AG09319 (cell line): ENCODE data around the gene CDKN2A.

Experiments used
- DNase-seq: peaks from one replicate; pipeline ENCODE4 v3.0.0-alpha.2; 2010; ENCODE audit warnings: low read depth; ENCODE audit errors: extremely low read depth
- TF ChIP-seq, protein P1 (sequence below): IDR thresholded peaks from 2 replicates; pipeline ENCODE4 v1.5.1; 2011; ENCODE audit warnings: low read depth, mild to moderate bottlenecking, inconsistent platforms, low read length, moderate library complexity

The CDKN2A gene

DNA sequence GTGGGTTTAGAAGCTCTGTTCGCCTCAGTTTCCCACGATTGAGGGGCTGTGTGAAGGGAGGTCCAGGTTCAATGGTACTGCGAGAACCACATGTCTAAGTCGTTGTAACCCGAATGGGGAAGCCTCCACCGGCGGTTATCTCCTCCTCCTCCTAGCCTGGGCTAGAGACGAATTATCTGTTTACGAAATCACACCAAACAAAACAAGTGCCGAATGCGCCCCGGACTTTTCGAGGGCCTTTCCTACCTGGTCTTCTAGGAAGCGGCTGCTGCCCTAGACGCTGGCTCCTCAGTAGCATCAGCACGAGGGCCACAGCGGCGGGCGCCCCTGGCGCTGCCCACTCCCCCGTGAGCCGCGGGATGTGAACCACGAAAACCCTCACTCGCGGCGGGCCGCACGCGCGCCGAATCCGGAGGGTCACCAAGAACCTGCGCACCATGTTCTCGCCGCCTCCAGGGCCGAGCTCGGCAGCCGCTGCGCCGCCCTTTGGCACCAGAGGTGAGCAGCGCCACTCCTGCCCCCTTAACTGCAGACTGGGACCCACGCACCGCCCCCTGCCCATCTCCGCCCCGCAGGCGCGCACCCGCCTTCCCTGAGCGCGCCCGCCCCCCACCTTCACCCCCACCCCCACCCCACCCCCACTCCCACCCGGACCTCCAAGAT lies at the start of gene CDKN2A:
Gene CDKN2A (minus strand): TSS at position 500 of the 663 bp plus-strand sequence.
- no peak for DNase-seq
- TF ChIP-seq, protein P1, sequence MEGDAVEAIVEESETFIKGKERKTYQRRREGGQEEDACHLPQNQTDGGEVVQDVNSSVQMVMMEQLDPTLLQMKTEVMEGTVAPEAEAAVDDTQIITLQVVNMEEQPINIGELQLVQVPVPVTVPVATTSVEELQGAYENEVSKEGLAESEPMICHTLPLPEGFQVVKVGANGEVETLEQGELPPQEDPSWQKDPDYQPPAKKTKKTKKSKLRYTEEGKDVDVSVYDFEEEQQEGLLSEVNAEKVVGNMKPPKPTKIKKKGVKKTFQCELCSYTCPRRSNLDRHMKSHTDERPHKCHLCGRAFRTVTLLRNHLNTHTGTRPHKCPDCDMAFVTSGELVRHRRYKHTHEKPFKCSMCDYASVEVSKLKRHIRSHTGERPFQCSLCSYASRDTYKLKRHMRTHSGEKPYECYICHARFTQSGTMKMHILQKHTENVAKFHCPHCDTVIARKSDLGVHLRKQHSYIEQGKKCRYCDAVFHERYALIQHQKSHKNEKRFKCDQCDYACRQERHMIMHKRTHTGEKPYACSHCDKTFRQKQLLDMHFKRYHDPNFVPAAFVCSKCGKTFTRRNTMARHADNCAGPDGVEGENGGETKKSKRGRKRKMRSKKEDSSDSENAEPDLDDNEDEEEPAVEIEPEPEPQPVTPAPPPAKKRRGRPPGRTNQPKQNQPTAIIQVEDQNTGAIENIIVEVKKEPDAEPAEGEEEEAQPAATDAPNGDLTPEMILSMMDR: peak; percentile 9; the same call in 1 of the 2 replicates

- TF ChIP-seq, protein P1: no peak
- no peak for DNase-seq
Observed at GRCh38 chr9:22043928-22044327, 49.7 kb upstream of the CDKN2A start.

DNA sequence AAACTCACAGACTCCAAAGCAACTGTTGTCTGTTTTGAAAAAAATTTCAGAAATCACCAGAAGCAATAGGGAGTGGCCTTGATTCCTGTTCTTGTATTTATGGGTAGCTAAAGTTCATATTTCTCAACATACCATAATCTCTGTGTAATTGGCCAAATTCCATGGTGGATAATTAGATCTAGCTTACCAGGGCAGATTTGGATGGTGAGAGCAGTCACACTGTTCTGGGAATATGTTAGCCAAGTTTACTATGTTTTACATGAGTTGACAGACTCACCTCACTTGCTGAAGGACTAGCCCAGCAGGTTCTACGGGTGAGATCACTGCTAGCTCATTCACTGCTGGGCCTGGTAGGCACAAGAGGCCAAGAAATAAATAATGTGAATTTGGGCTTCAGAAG lies 47.6 kb upstream of the CDKN2A start:
- TF ChIP-seq, protein P1: no peak
- DNase-seq: no peak

DNA sequence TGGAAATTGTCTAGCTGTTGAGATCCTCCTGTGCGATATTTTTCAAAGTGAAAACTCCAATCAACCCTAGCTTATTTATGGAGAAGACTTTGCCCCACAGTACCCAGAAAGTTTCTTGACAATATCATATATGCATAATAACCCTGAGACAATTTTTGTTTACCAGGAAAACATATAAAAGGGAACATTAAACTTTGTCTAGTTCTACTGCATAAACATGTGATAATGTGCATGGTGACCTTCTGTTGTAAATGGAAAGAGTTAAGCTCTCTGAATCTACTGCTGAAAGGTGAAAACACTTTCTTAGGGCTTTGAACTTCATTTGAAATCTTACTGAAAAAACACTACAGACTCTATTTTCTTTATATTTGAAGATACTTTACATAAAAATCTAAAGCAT lies 47.2 kb upstream of the CDKN2A start:
- TF ChIP-seq, protein P1: no peak
- DNase-seq: no peak

DNA sequence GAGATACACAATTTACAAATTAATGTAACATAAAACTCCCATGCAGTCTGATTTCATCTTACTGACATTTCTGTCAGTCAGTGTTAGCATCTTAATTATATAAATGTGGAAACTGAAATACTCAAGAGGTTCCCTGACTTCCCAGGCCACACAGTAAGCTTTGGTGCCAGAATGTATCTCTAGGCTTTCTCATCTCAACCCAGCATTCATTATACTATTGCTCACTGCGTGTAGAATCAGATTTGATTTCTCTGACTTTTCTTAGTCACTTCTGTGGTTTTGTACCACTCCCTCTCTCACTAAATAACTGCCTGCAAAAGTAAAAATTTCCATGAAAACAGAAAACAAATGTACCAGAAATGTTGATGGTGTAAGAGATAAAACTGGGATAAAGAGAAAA lies 46.6 kb upstream of the CDKN2A start:
- TF ChIP-seq, protein P1: no peak
- DNase-seq: peak; percentile 40

- TF ChIP-seq, protein P1: no peak
- DNase-seq: no peak
Observed at GRCh38 chr9:22039258-22039657, 45.1 kb upstream of the CDKN2A start.

- TF ChIP-seq, protein P1: peak; percentile 46
- DNase-seq: no peak
Observed at GRCh38 chr9:22037954-22038690, 43.9 kb upstream of the CDKN2A start.
